Keratinocyte (primary cell): ENCODE measurements around the gene CLDN22. TPM values are rescaled to one million over a fixed set of nuclear protein-coding genes. Genes with fewer than 3 reads are reported as not detected.

Source experiments
- DNase-seq: peaks from one replicate; pipeline ENCODE4 v3.0.0-alpha.2; 2011; ENCODE audit warnings: low read depth, missing footprints, low spot score
- FAIRE-seq: peaks from 2 replicates; lab custom pipeline; 2011; peaks lifted over from hg19 to GRCh38; lab: Jason Lieb, UNC
- H2AFZ ChIP-seq: 2 replicates; pipeline ENCODE4 v1.6.0; 2012; ENCODE audit warnings: low read length, control low read depth, inconsistent platforms; ENCODE audit not compliant: control insufficient read depth
- H3K27ac ChIP-seq: 2 replicates; pipeline ENCODE4 v1.5.1; 2011; ENCODE audit warnings: low read length; ENCODE audit not compliant: control insufficient read depth, insufficient read depth
- H3K27me3 ChIP-seq: 3 replicates; pipeline ENCODE4 v1.6.0; 2011; ENCODE audit warnings: low read length; ENCODE audit not compliant: control insufficient read depth, insufficient read depth; ENCODE audit errors: extremely low read depth
- H3K36me3 ChIP-seq, 2 experiments: 2 replicates in 1 of 2; 3 replicates in 1 of 2; pipeline ENCODE4 v1.5.1; 2011; ENCODE audit warnings: low read length in 2 of 2, mild to moderate bottlenecking in 1 of 2; ENCODE audit not compliant: control insufficient read depth in 2 of 2, insufficient read depth in 2 of 2; ENCODE audit errors: extremely low read depth in 1 of 2
- H3K4me1 ChIP-seq: 3 replicates; pipeline ENCODE4 v1.5.1; 2011; ENCODE audit warnings: low read length; ENCODE audit not compliant: control insufficient read depth, insufficient read depth; ENCODE audit errors: extremely low read depth
- H3K4me2 ChIP-seq: 3 replicates; pipeline ENCODE4 v1.6.0; 2011; ENCODE audit warnings: low read depth, low read length; ENCODE audit not compliant: control insufficient read depth, insufficient read depth; ENCODE audit errors: extremely low read depth
- H3K4me3 ChIP-seq, 3 experiments: fragments of 200-600 bp in 1 of 3; sonication (generic) in 1 of 3; 2 replicates in 2 of 3; 3 replicates in 1 of 3; pipeline ENCODE4 v1.5.1; 2011 to 2016; ENCODE audit warnings: low read length in 3 of 3, mild to moderate bottlenecking in 3 of 3, control low read depth in 2 of 3, inconsistent platforms in 1 of 3, low read depth in 1 of 3, mixed read lengths in 1 of 3, mixed run types in 1 of 3, moderate library complexity in 1 of 3; ENCODE audit not compliant: control insufficient read depth in 2 of 3, insufficient read depth in 2 of 3; ENCODE audit errors: extremely low read depth in 1 of 3
- H3K79me2 ChIP-seq: 2 replicates; pipeline ENCODE4 v1.6.0; 2012; ENCODE audit warnings: low read length; ENCODE audit not compliant: control insufficient read depth, insufficient read depth
- H3K9ac ChIP-seq: 3 replicates; pipeline ENCODE4 v1.6.0; 2011; ENCODE audit warnings: low read length; ENCODE audit not compliant: control insufficient read depth, insufficient read depth; ENCODE audit errors: extremely low read depth
- H3K9me1 ChIP-seq: 3 replicates; pipeline ENCODE4 v1.6.0; 2011; ENCODE audit warnings: low read length; ENCODE audit not compliant: control insufficient read depth, insufficient read depth; ENCODE audit errors: extremely low read depth
- H3K9me3 ChIP-seq: 2 replicates; pipeline ENCODE4 v1.5.1; 2012; ENCODE audit warnings: low read depth, low read length; ENCODE audit not compliant: control insufficient read depth
- H4K20me1 ChIP-seq: 3 replicates; pipeline ENCODE4 v1.6.0; 2011; ENCODE audit warnings: low read length; ENCODE audit not compliant: control insufficient read depth, insufficient read depth; ENCODE audit errors: extremely low read depth
- CTCF ChIP-seq, 3 experiments: IDR thresholded peaks in 1 of 3; conservative IDR thresholded peaks in 1 of 3; optimal IDR thresholded peaks in 1 of 3; 2 replicates in 2 of 3; 3 replicates in 1 of 3; pipeline versions ENCODE3 to v1.5.1; 2011; ENCODE audit warnings: low read length in 3 of 3, mild to moderate bottlenecking in 3 of 3, moderate library complexity in 2 of 3, control low read depth in 1 of 3, inconsistent platforms in 1 of 3; ENCODE audit not compliant: insufficient read depth in 2 of 3; ENCODE audit errors: extremely low read depth in 1 of 3
- EZH2 ChIP-seq: IDR thresholded peaks from one replicate; pipeline ENCODE4 v1.6.1; 2012; ENCODE audit warnings: inconsistent platforms, mild to moderate bottlenecking, low read length, moderate library complexity
- dilution Hi-C: fragments of 300-500 bp; cut with MboI; formaldehyde crosslinking; loops from one replicate; pipeline ENCODE4 v1.7.0; 2020; ENCODE audit warnings: low sequenced_read_pairs; ENCODE audit not compliant: extremely low pct_ligation_motif_present
- polyA plus RNA-seq, 5 experiments: library from polyadenylated mRNA; depleted of rRNA in 3 of 5; stranded (reverse) in 3 of 5; stranded (forward) in 1 of 5; unstranded in 1 of 5; fragments of >200 nt; gene quantifications; 1 replicate in 1 of 5; 2 replicates in 3 of 5; 3 replicates in 1 of 5; pipeline versions ENCODE4 v1.2.1 to v1.2.3, GENCODE V29; 2011 to 2012; ENCODE audit warnings: missing spikeins in 2 of 5, low read depth in 1 of 5, low replicate concordance in 1 of 5

The CLDN22 gene
- polyA plus RNA-seq, 1 donor (not counting 4 experiments of a cell fraction or from before 2014, with no cell fraction given) = 0.03 TPM

DNA sequence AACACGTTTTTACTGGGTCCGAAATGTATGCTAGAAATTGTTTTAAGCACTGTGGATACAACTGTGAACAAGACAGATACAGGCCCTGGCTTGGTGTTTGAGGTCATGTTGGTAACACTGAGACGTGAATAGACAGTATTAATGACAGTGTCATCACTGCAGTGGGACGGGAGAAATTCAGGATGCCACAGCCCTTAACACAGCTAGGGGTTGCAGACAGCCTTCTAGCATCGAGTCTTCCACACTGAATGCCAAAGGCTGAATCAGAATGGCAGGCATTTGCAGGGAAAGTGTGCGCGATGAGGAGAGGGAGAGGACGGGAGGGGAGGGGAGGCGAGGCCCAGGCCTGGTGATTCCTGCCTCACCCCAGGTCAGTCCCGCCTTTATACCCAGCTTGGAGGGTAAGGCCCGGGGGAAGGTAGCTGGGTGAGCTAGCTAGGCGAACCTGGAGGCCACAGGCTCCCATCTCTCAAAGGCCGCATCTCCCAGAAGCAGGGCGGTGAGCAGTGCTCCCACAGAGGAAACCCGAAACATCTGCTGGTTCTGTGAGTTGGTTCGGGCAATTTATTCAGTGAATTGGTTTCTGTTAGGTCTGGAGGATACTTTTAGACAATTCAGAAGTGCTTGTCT is 46.2 kb upstream of the CLDN22 start:
- Histone ChIP-seq H2AFZ (no peak overlapping the region), H3K4me1 (no peaks in the 10 kb centered on the region), H3K4me3 (no peak overlapping the region), H3K36me3 (no peaks in the 10 kb centered on the region), H3K27ac (no peak overlapping the region), H3K79me2 (no peaks in the 10 kb centered on the region), H3K4me2 (no peak overlapping the region), H3K27me3 (no peaks in the 10 kb centered on the region), H3K9ac (no peak overlapping the region), H3K9me1 (no peaks in the 10 kb centered on the region), H4K20me1 (no peaks in the 10 kb centered on the region), H3K9me3 (no peaks in the 10 kb centered on the region)
- no peak for TF ChIP-seq EZH2
- TF ChIP-seq CTCF (optimal IDR thresholded peaks at IDR 0.05 in 1 of 3, IDR thresholded peaks at IDR 0.05 in 1 of 3, conservative IDR thresholded peaks at IDR 0.05 in 1 of 3; ENCODE audit: extremely low read depth in 1 of 3, insufficient read depth in 2 of 3, low read length in 3 of 3) = no peak
- dilution Hi-C loops = no loop called here
- FAIRE-seq (no peak), DNase-seq (no peak)

GRCh38 chr4:183364025-183364424 is 43.9 kb upstream of the CLDN22 start:
- TF ChIP-seq EZH2 (no peak), CTCF (optimal IDR thresholded peaks at IDR 0.05 in 1 of 3, IDR thresholded peaks at IDR 0.05 in 1 of 3, conservative IDR thresholded peaks at IDR 0.05 in 1 of 3; ENCODE audit: extremely low read depth in 1 of 3, insufficient read depth in 2 of 3, low read length in 3 of 3) (no peak)
- dilution Hi-C loops = no loop called here
- H3K27ac ChIP-seq = no peak overlapping the region
- H3K27me3 ChIP-seq = no peaks in the 10 kb centered on the region
- FAIRE-seq (no peak), DNase-seq (no peak)
- no peak overlapping the region for H2AFZ ChIP-seq
- no peaks in the 10 kb centered on the region for H4K20me1 ChIP-seq
- H3K36me3 ChIP-seq = no peaks in the 10 kb centered on the region
- H3K4me1 ChIP-seq = peaks cover 6% of the 10 kb centered on the region
- no peak overlapping the region for H3K4me3 ChIP-seq
- no peak overlapping the region for H3K9ac ChIP-seq
- H3K9me3 ChIP-seq = no peaks in the 10 kb centered on the region
- no peaks in the 10 kb centered on the region for H3K9me1 ChIP-seq
- H3K4me2 ChIP-seq = no peak overlapping the region
- no peaks in the 10 kb centered on the region for H3K79me2 ChIP-seq
